ENCODE results near the gene DMD. TPM values are rescaled to one million over a fixed set of nuclear protein-coding genes. Genes with fewer than 3 reads are reported as not detected.

Gene DMD
- total RNA-seq, 1 experiment from 2014 or later, result 25.3 TPM

- H2AFZ ChIP-seq, result no peak overlapping the region
- H3K9me2 ChIP-seq (ENCODE audit: insufficient read depth), result no peaks in the 10 kb centered on the region
- H3K36me3 ChIP-seq (ENCODE audit: low read depth), result no peaks in the 10 kb centered on the region
- ChIA-PET POLR2A (ENCODE audit: unreplicated experiment) (no interaction called here), CTCF (no interaction called here)
- H3K9me3 ChIP-seq (ENCODE audit: insufficient read depth, low read depth), result no peaks in the 10 kb centered on the region
- H3K4me3 ChIP-seq, result no peak overlapping the region
- BruUV-seq (replicated peaks), result no TSS peak
- H3K27ac ChIP-seq, result no peak overlapping the region
- TF ChIP-seq, protein P1, sequence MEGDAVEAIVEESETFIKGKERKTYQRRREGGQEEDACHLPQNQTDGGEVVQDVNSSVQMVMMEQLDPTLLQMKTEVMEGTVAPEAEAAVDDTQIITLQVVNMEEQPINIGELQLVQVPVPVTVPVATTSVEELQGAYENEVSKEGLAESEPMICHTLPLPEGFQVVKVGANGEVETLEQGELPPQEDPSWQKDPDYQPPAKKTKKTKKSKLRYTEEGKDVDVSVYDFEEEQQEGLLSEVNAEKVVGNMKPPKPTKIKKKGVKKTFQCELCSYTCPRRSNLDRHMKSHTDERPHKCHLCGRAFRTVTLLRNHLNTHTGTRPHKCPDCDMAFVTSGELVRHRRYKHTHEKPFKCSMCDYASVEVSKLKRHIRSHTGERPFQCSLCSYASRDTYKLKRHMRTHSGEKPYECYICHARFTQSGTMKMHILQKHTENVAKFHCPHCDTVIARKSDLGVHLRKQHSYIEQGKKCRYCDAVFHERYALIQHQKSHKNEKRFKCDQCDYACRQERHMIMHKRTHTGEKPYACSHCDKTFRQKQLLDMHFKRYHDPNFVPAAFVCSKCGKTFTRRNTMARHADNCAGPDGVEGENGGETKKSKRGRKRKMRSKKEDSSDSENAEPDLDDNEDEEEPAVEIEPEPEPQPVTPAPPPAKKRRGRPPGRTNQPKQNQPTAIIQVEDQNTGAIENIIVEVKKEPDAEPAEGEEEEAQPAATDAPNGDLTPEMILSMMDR (conservative IDR thresholded peaks at IDR 0.05), result no peak
- no peak for TF ChIP-seq EZH2 (IDR thresholded peaks at IDR 0.05; ENCODE audit: low read depth)
- H3K27me3 ChIP-seq (ENCODE audit: insufficient read depth, low read depth), result no peaks in the 10 kb centered on the region
- no peak overlapping the region for H3K4me2 ChIP-seq
- DNase-seq, result no peak
- no peaks in the 10 kb centered on the region for H3F3A ChIP-seq (ENCODE audit: insufficient read depth, low read depth)
- H3K79me2 ChIP-seq (ENCODE audit: low read depth), result no peaks in the 10 kb centered on the region
- no peaks in the 10 kb centered on the region for H4K20me1 ChIP-seq (ENCODE audit: insufficient read depth)
- intact Hi-C loops (cut with micrococcal nuclease; ENCODE audit: unreplicated experiment), result no loop called here
- no peaks in the 10 kb centered on the region for H3K4me1 ChIP-seq (replicated peaks; ENCODE audit: insufficient read depth)
Observed at GRCh38 chrX:33194876-33195433, 16.4 kb downstream of the DMD start.

DNA sequence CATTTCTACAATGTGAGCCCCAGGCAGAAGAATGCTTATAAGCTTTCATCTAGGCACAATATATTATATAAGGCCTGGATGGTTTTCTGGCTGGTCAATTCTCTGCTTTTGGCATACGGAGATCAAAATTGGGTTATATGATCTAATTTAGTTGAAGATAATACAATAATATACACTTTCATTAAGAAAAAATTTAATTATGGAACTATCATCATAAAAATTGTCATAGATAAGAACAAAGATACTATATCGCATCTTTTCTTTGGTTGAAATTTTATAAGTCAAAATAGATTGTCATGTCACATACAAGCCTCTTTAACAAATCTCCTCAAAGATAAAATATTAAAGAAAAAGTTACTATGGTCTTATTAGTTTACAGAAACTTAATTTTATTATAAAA lies 17.1 kb downstream of the DMD start:
- Histone ChIP-seq H3K4me1 (replicated peaks; ENCODE audit: insufficient read depth) (no peaks in the 10 kb centered on the region), H3K79me2 (ENCODE audit: low read depth) (no peaks in the 10 kb centered on the region), H3K4me3 (no peak overlapping the region), H3K9me2 (ENCODE audit: insufficient read depth) (no peaks in the 10 kb centered on the region), H3K36me3 (ENCODE audit: low read depth) (no peaks in the 10 kb centered on the region), H3K9me3 (ENCODE audit: insufficient read depth, low read depth) (no peaks in the 10 kb centered on the region), H3K27me3 (ENCODE audit: insufficient read depth, low read depth) (no peaks in the 10 kb centered on the region), H2AFZ (no peak overlapping the region), H4K20me1 (ENCODE audit: insufficient read depth) (no peaks in the 10 kb centered on the region), H3K27ac (no peak overlapping the region), H3K4me2 (no peak overlapping the region), H3F3A (ENCODE audit: insufficient read depth, low read depth) (no peaks in the 10 kb centered on the region)
- TF ChIP-seq EZH2 (IDR thresholded peaks at IDR 0.05; ENCODE audit: low read depth), result no peak
- ChIA-PET POLR2A (ENCODE audit: unreplicated experiment) (no interaction called here), CTCF (no interaction called here)
- DNase-seq, result no peak
- no TSS peak for BruUV-seq (replicated peaks)
- intact Hi-C loops (cut with micrococcal nuclease; ENCODE audit: unreplicated experiment), result no loop called here

DNA sequence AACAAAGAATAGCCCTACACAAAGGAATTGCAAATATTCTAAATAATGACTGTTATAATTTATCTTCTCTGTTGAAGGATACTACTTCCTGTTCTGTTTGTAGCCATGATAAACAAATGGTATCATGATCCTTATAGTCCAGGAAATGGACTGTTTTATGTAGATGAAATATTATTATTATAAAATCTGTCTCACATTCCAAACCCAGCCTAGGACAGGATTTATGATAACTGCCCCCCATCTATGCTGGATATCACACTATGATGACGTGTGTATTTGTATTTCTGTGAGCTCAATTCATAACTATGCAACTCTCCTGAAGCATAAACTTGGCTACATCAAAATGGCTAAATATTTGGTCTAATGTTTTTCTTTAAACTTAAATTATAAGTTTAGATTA lies 21.3 kb downstream of the DMD start:
- Histone ChIP-seq H3K36me3 (ENCODE audit: low read depth) (no peaks in the 10 kb centered on the region), H3K4me3 (no peak overlapping the region), H3F3A (ENCODE audit: insufficient read depth, low read depth) (no peaks in the 10 kb centered on the region), H3K27me3 (ENCODE audit: insufficient read depth, low read depth) (no peaks in the 10 kb centered on the region), H3K27ac (no peak overlapping the region), H3K79me2 (ENCODE audit: low read depth) (no peaks in the 10 kb centered on the region), H3K4me1 (replicated peaks; ENCODE audit: insufficient read depth) (no peaks in the 10 kb centered on the region), H3K9me3 (ENCODE audit: insufficient read depth, low read depth) (no peaks in the 10 kb centered on the region), H3K9me2 (ENCODE audit: insufficient read depth) (no peaks in the 10 kb centered on the region), H4K20me1 (ENCODE audit: insufficient read depth) (no peaks in the 10 kb centered on the region), H2AFZ (no peak overlapping the region), H3K4me2 (no peak overlapping the region)
- ChIA-PET POLR2A (ENCODE audit: unreplicated experiment) (no interaction called here), CTCF (no interaction called here)
- no TSS peak for BruUV-seq (replicated peaks)
- no peak for DNase-seq
- intact Hi-C loops (cut with micrococcal nuclease; ENCODE audit: unreplicated experiment), result no loop called here
- TF ChIP-seq EZH2 (IDR thresholded peaks at IDR 0.05; ENCODE audit: low read depth), result no peak
- TF ChIP-seq, protein P1 (conservative IDR thresholded peaks at IDR 0.05), result no peak

- no peaks in the 10 kb centered on the region for H3K79me2 ChIP-seq (ENCODE audit: low read depth)
- no peaks in the 10 kb centered on the region for H4K20me1 ChIP-seq (ENCODE audit: insufficient read depth)
- H3K4me1 ChIP-seq (replicated peaks; ENCODE audit: insufficient read depth), result no peaks in the 10 kb centered on the region
- no peaks in the 10 kb centered on the region for H3K9me3 ChIP-seq (ENCODE audit: insufficient read depth, low read depth)
- no peaks in the 10 kb centered on the region for H3K27me3 ChIP-seq (ENCODE audit: insufficient read depth, low read depth)
- H2AFZ ChIP-seq, result no peak overlapping the region
- no TSS peak for BruUV-seq (replicated peaks)
- H3K9me2 ChIP-seq (ENCODE audit: insufficient read depth), result no peaks in the 10 kb centered on the region
- intact Hi-C loops (cut with micrococcal nuclease; ENCODE audit: unreplicated experiment), result no loop called here
- ChIA-PET POLR2A (ENCODE audit: unreplicated experiment) (no interaction called here), CTCF (no interaction called here)
- H3F3A ChIP-seq (ENCODE audit: insufficient read depth, low read depth), result no peaks in the 10 kb centered on the region
- TF ChIP-seq EZH2 (IDR thresholded peaks at IDR 0.05; ENCODE audit: low read depth), result no peak
- TF ChIP-seq, protein P1 (conservative IDR thresholded peaks at IDR 0.05), result no peak
- H3K27ac ChIP-seq, result no peak overlapping the region
- DNase-seq, result no peak
- no peaks in the 10 kb centered on the region for H3K36me3 ChIP-seq (ENCODE audit: low read depth)
- no peak overlapping the region for H3K4me2 ChIP-seq
- H3K4me3 ChIP-seq, result no peak overlapping the region
Observed at GRCh38 chrX:33188881-33189280, 22.5 kb downstream of the DMD start.
